Mucosa of rectum (tissue), 2 donors: ENCODE results near the gene KLK14.

Experiments
- H3K27ac ChIP-seq, 2 donors: one replicate each; pipeline ENCODE4 v1.7.0; 2013; ENCODE audit warnings: inconsistent platforms in 2 of 2, low read depth in 2 of 2, low read length in 2 of 2
- H3K27me3 ChIP-seq, 2 donors: one replicate each; pipeline ENCODE4 v1.7.0; 2013; ENCODE audit warnings: low read length in 2 of 2; ENCODE audit not compliant: control insufficient read depth in 2 of 2, insufficient read depth in 2 of 2
- H3K36me3 ChIP-seq, 2 donors: one replicate each; pipeline ENCODE4 v1.7.0; 2013; ENCODE audit warnings: low read length in 2 of 2; ENCODE audit not compliant: control insufficient read depth in 2 of 2, insufficient read depth in 2 of 2
- H3K4me1 ChIP-seq, 2 donors: one replicate each; pipeline ENCODE4 v1.7.0; 2013; ENCODE audit warnings: low read length in 2 of 2, mild to moderate bottlenecking in 1 of 2; ENCODE audit not compliant: control insufficient read depth in 2 of 2, insufficient read depth in 2 of 2
- H3K4me3 ChIP-seq, 2 donors: one replicate each; pipeline ENCODE4 v1.7.0; 2013; ENCODE audit warnings: low read length in 2 of 2
- H3K9ac ChIP-seq, 2 donors: one replicate each; pipeline ENCODE4 v1.7.0; 2013; ENCODE audit warnings: low read length in 2 of 2, low read depth in 1 of 2, mild to moderate bottlenecking in 1 of 2
- H3K9me3 ChIP-seq, 2 donors: one replicate each; pipeline ENCODE4 v1.7.0; 2013; ENCODE audit warnings: low read length in 2 of 2; ENCODE audit not compliant: control insufficient read depth in 2 of 2
- donor health status: healthy.
- donor health status: Normal muscosa, but diverticular disease.

The KLK14 gene

DNA sequence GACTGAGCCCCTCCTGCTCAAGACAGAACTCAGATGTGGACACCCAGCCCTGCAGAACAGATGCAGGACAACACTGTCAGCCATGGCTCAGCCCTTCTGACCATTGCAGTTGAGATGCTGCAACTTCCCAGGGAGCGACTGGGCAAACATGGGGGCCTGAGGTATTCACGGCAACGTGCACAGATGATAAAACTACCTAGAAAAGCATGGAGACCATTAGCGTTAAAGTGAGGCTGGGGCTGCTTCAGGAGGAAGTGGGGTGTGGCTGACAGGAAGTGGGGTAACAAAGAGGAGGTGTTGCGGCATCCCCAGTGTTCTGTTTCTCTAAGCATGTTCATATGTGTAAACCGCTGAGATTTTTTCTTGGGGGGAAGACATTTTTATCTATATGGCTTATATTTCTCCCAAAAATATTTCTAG is 40.7 kb upstream of the KLK14 start:
- Histone ChIP-seq H3K27ac (peak overlapping the region in 1 of 2 donors; percentile 16), H3K36me3 (no peaks in the 10 kb centered on the region), H3K9ac (no peak overlapping the region), H3K4me3 (no peak overlapping the region), H3K9me3 (no peaks in the 10 kb centered on the region), H3K27me3 (no peaks in the 10 kb centered on the region), H3K4me1 (peaks cover 4 to 9% of the 10 kb centered on the region in 2 donors)

DNA sequence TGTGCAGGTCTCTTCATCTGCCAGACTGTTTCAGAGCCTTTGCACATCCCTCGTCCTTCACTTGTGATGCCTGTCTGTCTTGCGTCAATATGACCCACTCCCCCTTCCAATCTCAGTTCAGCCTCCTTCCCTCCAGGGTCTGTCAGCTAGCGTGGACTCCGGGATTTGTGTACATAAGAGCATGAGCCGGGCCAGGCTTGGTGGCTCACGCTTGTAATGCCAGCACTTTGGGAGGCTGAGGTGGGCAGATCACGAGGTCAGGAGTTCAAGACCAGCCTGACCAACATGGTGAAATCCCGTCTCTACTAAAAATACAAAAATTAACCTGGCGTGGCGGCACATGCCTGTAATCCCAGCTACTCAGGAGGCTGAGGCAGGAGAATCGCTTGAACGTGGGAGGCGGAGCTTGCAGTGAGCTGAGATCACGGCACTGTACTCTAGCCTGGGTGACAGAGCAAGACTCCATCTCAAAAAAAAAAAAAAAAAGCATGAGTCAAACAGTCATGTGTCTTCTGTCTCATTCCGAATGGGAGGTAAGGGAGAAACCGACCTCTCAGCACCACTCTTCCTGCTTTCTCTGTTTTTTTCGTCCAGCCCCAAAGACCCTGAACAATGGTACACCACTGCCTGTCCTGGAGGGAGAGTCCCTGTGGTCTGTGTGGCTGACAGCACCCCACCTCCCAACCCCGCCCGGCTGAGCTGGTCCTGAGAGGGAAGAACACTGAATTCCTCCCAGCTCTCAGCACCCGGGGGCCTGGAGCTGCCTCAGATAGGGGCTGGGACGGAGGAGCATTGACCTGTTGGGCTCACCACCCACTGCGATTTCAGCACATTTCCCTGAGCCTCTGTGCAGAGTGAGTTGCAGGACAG is 39.7 kb upstream of the KLK14 start:
- no peaks in the 10 kb centered on the region for H3K9me3 ChIP-seq
- H3K4me3 ChIP-seq: no peak overlapping the region
- H3K4me1 ChIP-seq: peaks cover 0 to 6% of the 10 kb centered on the region in 2 donors
- H3K27me3 ChIP-seq: no peaks in the 10 kb centered on the region
- H3K36me3 ChIP-seq: no peaks in the 10 kb centered on the region
- peak overlapping the region in 1 of 2 donors; percentile 16 for H3K27ac ChIP-seq
- H3K9ac ChIP-seq: no peak overlapping the region

DNA sequence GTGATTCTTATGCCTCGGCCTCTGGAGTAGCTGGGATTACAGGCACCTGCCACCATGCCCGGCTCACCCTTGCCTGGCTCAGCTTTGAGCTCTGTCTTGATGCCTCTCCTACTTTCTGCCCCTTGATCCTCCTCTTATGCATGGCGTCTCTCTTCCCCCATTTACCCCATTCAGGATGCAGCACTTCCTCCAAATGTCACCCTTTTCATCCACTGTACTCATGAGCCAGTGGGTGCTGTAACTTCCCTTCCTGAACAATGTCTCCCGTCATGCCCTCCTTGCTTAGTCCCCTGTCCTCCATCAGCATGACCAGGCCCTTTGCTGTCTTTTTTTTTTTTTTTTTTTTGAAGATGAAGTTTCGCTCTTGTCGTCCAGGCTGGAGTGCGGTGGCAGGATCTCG is 38.6 kb upstream of the KLK14 start:
- Histone ChIP-seq H3K36me3 (no peaks in the 10 kb centered on the region), H3K4me1 (peaks cover 0 to 6% of the 10 kb centered on the region in 2 donors), H3K27me3 (no peaks in the 10 kb centered on the region), H3K9ac (no peak overlapping the region), H3K9me3 (no peaks in the 10 kb centered on the region), H3K4me3 (no peak overlapping the region), H3K27ac (no peak overlapping the region)

DNA sequence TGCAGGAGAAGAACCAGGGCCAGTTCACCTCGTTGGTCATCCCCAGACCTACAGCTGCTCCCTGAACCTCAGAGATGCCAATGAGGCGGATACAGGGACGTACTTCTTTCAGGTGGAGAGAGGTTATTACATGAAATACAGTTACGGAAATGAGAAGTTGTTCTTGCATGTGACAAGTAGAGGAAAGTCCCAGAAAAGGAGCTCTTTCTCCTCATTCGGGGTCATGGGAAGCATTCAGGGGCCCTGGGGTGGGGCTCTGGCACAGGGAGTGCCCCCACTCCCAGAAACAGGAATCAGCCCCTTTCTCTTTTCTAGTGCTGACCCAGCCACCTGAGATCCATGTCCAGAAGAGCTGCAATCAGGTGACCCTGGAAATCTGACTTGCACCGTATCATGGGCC is 37.5 kb upstream of the KLK14 start:
- Histone ChIP-seq H3K9ac (no peak overlapping the region), H3K27ac (no peak overlapping the region), H3K36me3 (no peaks in the 10 kb centered on the region), H3K4me1 (peaks cover 0 to 6% of the 10 kb centered on the region in 2 donors), H3K9me3 (no peaks in the 10 kb centered on the region), H3K27me3 (no peaks in the 10 kb centered on the region), H3K4me3 (no peak overlapping the region)

DNA sequence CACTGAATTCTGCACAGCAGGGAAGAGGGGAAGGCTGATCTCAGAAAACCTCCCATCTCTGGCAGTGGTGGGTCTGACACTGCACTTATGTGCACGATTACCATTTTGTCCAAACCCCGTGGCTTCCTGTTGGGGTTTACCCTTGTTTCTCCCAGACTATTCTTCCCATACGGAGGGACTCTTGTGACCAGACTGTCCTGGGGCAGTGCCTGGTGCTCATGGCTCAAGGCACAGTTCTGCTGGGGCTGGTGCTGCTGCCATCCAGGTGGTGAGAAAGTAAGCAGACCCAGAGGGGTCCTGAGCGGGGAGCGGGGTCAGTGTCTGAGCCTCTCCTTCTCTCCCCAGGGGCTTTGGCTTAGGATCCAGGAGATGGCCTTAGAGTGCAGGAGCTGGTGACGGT is 36.9 kb upstream of the KLK14 start:
- peak overlapping the region in 1 of 2 donors; percentile 9 for H3K27ac ChIP-seq
- no peak overlapping the region for H3K4me3 ChIP-seq
- no peaks in the 10 kb centered on the region for H3K36me3 ChIP-seq
- H3K9me3 ChIP-seq: no peaks in the 10 kb centered on the region
- no peak overlapping the region for H3K9ac ChIP-seq
- H3K27me3 ChIP-seq: no peaks in the 10 kb centered on the region
- peaks cover 0 to 6% of the 10 kb centered on the region in 2 donors for H3K4me1 ChIP-seq

DNA sequence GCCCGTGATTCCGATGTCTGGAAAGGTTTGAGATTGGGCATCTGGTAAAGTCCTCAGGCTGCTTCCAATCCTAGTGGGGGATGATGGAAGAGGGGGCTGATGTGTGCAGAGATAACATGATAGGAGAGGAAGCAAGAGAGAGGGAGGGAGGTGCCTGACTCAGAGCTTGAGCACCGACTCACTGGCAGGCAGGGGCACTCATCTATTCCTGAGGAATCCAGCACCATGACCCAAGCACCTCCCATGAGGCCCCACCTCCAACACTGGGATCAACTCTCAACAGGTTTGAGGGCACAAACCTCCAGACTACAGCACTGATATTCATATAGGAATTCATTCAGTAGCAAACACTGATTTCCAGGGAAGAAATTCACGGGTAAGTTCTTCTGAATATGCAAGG is 36.4 kb upstream of the KLK14 start:
- Histone ChIP-seq H3K27me3 (no peaks in the 10 kb centered on the region), H3K36me3 (no peaks in the 10 kb centered on the region), H3K27ac (no peak overlapping the region), H3K4me3 (no peak overlapping the region), H3K4me1 (peaks cover 0 to 3% of the 10 kb centered on the region in 2 donors), H3K9me3 (no peaks in the 10 kb centered on the region), H3K9ac (no peak overlapping the region)

DNA sequence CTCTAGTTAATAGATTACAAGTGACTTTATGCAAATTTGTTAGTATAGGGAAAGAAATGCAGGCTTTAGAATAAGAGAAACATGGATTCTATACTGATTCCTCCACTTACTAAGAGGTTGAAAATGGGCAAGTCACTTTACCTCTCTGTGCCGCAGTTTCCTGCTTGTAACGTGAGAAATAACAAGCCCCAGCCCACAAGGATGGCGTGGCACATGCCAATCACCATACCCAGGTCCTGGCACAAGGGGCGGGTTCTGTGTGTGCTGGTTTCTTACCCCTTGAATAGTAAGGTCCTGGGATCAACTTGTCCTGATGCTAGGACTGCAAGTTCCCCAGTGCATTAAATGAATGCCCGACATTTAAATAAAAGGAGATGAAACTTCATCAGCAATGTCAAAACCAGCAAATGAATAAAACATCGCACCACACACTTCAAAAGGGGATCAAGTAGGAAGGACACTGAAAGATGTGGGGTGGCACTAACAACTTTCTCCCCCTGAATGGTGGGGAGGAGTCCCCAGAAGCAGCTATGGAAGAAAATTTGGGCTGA is 34.1 kb upstream of the KLK14 start:
- Histone ChIP-seq H3K27ac (no peak overlapping the region), H3K27me3 (peaks cover 0 to 2% of the 10 kb centered on the region in 2 donors), H3K4me3 (no peak overlapping the region), H3K9ac (no peak overlapping the region), H3K36me3 (no peaks in the 10 kb centered on the region), H3K9me3 (no peaks in the 10 kb centered on the region), H3K4me1 (no peaks in the 10 kb centered on the region)

DNA sequence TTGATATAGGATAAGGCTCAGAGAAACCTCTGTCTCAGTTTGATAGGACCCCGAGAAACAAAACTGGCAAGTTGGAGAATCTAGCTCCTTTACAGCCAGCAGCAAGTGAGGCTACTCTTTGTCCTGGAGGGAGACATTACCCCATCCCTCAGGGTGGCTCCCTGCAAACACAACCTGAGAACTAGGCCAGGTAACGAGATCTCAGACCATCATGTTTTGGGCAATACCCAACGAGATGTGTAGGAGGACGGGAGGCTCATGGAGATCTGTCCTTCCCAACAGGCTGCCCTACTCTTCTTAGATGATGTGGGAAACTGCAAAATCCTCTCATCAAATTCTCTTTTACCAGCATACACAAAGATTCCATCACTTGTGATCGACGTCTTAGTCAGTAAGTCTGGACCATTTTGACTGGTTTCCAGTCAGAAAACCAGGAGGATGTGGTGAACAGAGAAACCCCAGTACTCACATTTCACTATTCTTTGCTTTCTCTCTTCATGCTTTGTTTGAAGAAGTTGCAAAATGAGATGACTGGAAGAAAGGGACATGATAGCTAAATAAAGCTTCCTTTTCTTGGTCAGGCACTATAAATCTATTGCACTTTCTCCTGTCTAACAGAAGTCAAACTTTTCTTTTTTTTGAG is 31.5 kb upstream of the KLK14 start:
- H3K27me3 ChIP-seq: peaks cover 2 to 5% of the 10 kb centered on the region in 2 donors
- H3K27ac ChIP-seq: no peak overlapping the region
- H3K4me3 ChIP-seq: no peak overlapping the region
- H3K36me3 ChIP-seq: no peaks in the 10 kb centered on the region
- no peaks in the 10 kb centered on the region for H3K9me3 ChIP-seq
- no peaks in the 10 kb centered on the region for H3K4me1 ChIP-seq
- H3K9ac ChIP-seq: no peak overlapping the region

DNA sequence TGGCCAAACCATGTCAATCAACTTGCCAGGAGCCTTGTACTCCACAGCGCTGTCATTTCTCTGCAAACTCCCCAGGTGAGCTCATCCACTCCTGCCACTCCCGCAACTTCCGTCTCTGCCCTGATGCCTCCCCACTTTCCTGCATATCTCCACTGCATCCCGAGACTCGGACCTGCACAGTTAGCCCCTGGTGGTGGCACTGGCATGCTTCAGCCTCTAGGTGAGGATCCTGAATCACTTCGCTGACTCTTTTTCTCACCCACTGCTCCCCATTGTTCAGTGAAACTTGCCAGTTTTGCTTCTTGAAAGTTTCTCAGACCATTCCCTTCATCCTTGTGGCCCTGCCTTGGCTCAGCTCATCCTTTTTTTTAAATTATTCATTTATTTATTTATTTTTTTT is 28.9 kb upstream of the KLK14 start:
- peaks cover 7 to 13% of the 10 kb centered on the region in 2 donors for H3K4me1 ChIP-seq
- no peak overlapping the region for H3K4me3 ChIP-seq
- no peaks in the 10 kb centered on the region for H3K36me3 ChIP-seq
- H3K27ac ChIP-seq: no peak overlapping the region
- peaks cover 2 to 5% of the 10 kb centered on the region in 2 donors for H3K27me3 ChIP-seq
- H3K9me3 ChIP-seq: no peaks in the 10 kb centered on the region
- no peak overlapping the region for H3K9ac ChIP-seq

DNA sequence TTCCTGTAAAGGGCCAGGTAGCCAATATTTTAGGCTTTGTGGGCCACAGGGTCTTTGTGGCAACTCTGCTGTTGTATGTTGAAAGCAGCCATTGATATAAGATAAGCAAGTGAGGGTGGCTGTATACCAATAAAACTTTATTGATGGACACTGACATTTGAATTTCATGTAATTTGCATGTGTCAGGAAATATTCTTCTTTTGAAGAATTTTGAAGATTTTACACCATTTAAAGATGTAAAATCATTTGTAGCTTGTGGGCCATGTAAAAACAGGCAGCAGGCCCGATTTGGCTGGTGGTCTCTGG is 27.9 kb upstream of the KLK14 start:
- Histone ChIP-seq H3K27ac (no peak overlapping the region), H3K27me3 (peaks cover 2 to 5% of the 10 kb centered on the region in 2 donors), H3K4me1 (peaks cover 7 to 13% of the 10 kb centered on the region in 2 donors), H3K9me3 (no peaks in the 10 kb centered on the region), H3K9ac (no peak overlapping the region), H3K4me3 (no peak overlapping the region), H3K36me3 (no peaks in the 10 kb centered on the region)
